ENCODE measurements around the gene ATXN2. TPM values are rescaled to one million over a fixed set of nuclear protein-coding genes. Genes with fewer than 3 reads are reported as not detected.
A peak's percentile ranks its signal among the peaks of the same experiment; 100 is the strongest.

The ATXN2 gene
- total RNA-seq, 2 donors from 2014 or later = 37.1 to 55.4 TPM

GRCh38 chr12:111640506-111640905 is 41.4 kb upstream of the ATXN2 start:
- Histone ChIP-seq H3K4me1 (peaks cover 8% of the 10 kb centered on the region), H3K27ac (no peak overlapping the region), H3K36me3 (replicated peaks in 1 of 2; ENCODE audit: insufficient read depth in 1 of 2, low read depth in 2 of 2) (peaks cover 0 to 7% of the 10 kb centered on the region in 2 donors), H3K27me3 (no peaks in the 10 kb centered on the region), H3K4me3 (no peak overlapping the region), H3K9me3 (no peaks in the 10 kb centered on the region)
- TF ChIP-seq, protein P1, sequence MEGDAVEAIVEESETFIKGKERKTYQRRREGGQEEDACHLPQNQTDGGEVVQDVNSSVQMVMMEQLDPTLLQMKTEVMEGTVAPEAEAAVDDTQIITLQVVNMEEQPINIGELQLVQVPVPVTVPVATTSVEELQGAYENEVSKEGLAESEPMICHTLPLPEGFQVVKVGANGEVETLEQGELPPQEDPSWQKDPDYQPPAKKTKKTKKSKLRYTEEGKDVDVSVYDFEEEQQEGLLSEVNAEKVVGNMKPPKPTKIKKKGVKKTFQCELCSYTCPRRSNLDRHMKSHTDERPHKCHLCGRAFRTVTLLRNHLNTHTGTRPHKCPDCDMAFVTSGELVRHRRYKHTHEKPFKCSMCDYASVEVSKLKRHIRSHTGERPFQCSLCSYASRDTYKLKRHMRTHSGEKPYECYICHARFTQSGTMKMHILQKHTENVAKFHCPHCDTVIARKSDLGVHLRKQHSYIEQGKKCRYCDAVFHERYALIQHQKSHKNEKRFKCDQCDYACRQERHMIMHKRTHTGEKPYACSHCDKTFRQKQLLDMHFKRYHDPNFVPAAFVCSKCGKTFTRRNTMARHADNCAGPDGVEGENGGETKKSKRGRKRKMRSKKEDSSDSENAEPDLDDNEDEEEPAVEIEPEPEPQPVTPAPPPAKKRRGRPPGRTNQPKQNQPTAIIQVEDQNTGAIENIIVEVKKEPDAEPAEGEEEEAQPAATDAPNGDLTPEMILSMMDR (IDR thresholded peaks at IDR 0.05) = no peak
- TF ChIP-seq POLR2A (IDR thresholded peaks at IDR 0.05) = no peak
- 78 to 90% methylated on average over 4 to 5 of the region's 5 CpGs for WGBS, 2 donors
- DNase-seq (no peak), ATAC-seq (no peak)
- intact Hi-C loops (cut with DNase I) = no loop called here

DNA sequence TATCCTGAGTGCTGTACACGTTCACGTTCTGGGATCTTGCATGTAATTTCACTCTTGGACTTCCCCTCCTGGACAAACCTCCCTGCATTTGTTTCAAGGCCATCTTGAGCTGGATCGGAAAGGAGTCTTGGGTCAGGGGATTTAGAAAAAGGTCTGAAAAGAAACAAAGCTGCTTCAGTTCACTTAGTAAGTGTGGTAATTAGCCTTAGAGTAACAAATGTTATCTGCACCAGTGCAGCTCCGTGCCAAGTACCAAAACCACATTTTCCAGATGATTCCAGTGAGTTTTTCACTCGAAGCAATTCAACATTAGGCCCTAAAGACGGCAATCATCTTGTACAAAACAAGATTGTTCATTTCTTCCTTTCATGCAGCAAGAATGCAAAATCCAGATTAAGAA is 39.4 kb upstream of the ATXN2 start:
- Histone ChIP-seq H3K36me3 (replicated peaks in 1 of 2; ENCODE audit: insufficient read depth in 1 of 2, low read depth in 2 of 2) (no peaks in the 10 kb centered on the region), H3K9me3 (no peaks in the 10 kb centered on the region), H3K4me1 (peaks cover 4% of the 10 kb centered on the region), H3K27ac (no peak overlapping the region), H3K27me3 (no peaks in the 10 kb centered on the region), H3K4me3 (no peak overlapping the region)
- DNase-seq (no peak), ATAC-seq (no peak)
- intact Hi-C loops (cut with DNase I) = no loop called here
- TF ChIP-seq, protein P1 (IDR thresholded peaks at IDR 0.05) = no peak
- TF ChIP-seq POLR2A (IDR thresholded peaks at IDR 0.05) = no peak
- 78 to 85% methylated on average over 6 of the region's 6 CpGs for WGBS, 2 donors

DNA sequence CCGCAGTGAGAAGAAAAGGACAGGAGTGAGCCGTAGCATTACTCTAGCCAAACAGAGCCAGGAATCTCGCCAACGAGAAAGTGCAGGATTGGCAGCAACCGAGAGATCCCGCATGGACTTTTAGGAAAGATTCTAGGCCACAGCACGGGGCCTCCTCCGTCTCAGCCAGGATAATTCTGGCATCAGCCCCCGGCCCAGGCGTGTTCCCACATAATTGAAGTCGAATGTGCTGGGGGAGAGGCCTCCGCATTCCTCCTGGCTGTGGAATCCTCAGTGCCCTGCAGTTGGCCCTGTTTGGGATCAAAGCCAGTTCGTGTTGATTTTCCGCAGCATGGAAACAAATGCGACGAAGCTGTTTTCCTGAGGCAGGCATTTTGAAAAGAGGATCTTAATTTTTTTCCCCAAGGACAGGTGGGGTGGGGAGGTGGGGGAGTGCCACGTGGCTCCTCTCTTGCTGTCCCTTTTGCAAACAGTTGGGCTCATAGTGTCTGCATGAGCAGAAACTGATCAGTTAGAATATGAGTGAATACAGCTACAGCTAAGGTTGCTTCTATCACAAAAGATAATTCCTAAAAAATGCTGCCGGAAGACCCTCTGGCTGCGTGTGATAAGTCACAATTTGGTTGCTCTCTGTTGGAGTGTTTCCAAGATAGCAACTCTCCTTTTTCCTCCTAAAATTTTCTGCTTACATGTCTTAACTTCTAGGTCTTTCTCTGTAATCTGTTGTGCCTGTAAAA is 37.3 kb upstream of the ATXN2 start:
- no peak for TF ChIP-seq POLR2A (IDR thresholded peaks at IDR 0.05)
- TF ChIP-seq, protein P1 (IDR thresholded peaks at IDR 0.05) = no peak
- DNase-seq (peak; percentile 16 to 44 (median 35)), ATAC-seq (peak; percentile 40)
- Histone ChIP-seq H3K9me3 (no peaks in the 10 kb centered on the region), H3K4me3 (no peak overlapping the region), H3K4me1 (no peaks in the 10 kb centered on the region), H3K36me3 (replicated peaks in 1 of 2; ENCODE audit: insufficient read depth in 1 of 2, low read depth in 2 of 2) (no peaks in the 10 kb centered on the region), H3K27me3 (no peaks in the 10 kb centered on the region), H3K27ac (no peak overlapping the region)
- WGBS, 2 donors = 44 to 46% methylated on average over 19 of the region's 19 CpGs
- intact Hi-C loops (cut with DNase I) = no loop called here

DNA sequence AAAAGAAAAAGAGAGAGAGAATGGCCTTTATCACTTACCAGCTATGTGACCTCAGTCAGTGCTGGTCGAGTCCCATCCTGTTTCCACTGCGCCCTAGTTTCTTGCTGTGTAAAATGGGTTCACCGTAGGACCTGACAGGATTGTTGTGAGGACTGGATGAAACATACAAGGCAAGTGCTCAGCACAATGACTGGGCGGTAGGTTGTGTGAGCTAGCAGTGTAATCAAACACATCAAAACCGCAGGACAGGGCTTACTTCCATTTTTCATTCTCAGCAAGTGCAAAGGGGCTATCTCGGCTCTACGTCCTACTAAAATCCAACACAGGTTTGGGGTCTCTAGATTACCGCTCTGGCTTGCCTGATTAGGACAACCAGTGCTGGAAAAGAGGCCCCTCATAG is 36.4 kb upstream of the ATXN2 start:
- no peaks in the 10 kb centered on the region for H3K4me1 ChIP-seq
- TF ChIP-seq, protein P1 (IDR thresholded peaks at IDR 0.05) = no peak
- no peak for TF ChIP-seq POLR2A (IDR thresholded peaks at IDR 0.05)
- DNase-seq (no peak), ATAC-seq (no peak)
- H3K36me3 ChIP-seq (replicated peaks in 1 of 2; ENCODE audit: insufficient read depth in 1 of 2, low read depth in 2 of 2) = no peaks in the 10 kb centered on the region
- no peak overlapping the region for H3K27ac ChIP-seq
- intact Hi-C loops (cut with DNase I) = no loop called here
- whole genome bisulfite sequencing, 2 donors = 78 to 84% methylated on average over 8 of the region's 8 CpGs
- no peaks in the 10 kb centered on the region for H3K9me3 ChIP-seq
- H3K27me3 ChIP-seq = no peaks in the 10 kb centered on the region
- no peak overlapping the region for H3K4me3 ChIP-seq

Data from body of pancreas (tissue), 4 donors.